ENCODE data around the gene CDC25B. TPM values are rescaled to one million over a fixed set of nuclear protein-coding genes. Genes with fewer than 3 reads are reported as not detected.

The CDC25B gene
- total and polyA plus RNA-seq, 10 of the 15 experiments (the other 5 are each of a cell fraction or from before 2014, with no cell fraction given): 4.6 to 58.8 (median 24.6) TPM

- TF ChIP-seq, protein P1, sequence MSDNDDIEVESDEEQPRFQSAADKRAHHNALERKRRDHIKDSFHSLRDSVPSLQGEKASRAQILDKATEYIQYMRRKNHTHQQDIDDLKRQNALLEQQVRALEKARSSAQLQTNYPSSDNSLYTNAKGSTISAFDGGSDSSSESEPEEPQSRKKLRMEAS (IDR thresholded peaks at IDR 0.05; ENCODE audit: low read depth, low read length): no peak
- no peak for TF ChIP-seq E2F4 (IDR thresholded peaks at IDR 0.05; ENCODE audit: low read depth, low read length)
- no peak for TF ChIP-seq BMI1 (IDR thresholded peaks at IDR 0.05; ENCODE audit: borderline replicate concordance)
- TF ChIP-seq SP1 (IDR thresholded peaks at IDR 0.05; ENCODE audit: low read depth, low read length): no peak
Measured at GRCh38 chr20:3755814-3756480, 40.2 kb upstream of the CDC25B start (continued).

DNA sequence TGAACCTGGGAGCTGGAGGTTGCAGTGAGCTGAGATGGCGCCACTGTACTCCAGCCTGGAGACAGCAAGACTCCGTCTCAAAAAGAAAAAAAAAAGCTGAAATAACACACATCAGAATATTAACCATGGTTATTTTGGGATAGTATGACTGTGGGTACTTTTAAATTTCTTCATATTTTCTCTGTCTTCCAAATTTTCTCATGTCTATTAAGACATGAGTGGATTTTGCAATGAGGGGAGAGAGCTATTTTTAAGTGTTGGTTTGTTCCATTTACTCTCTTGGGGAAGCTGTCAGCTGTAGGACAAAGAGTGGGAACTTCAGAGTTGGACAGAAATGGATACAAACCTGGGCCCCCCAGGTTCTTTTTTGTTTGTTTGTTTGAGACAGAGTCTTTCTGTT, 38.8 kb upstream of the CDC25B start:
- no peak overlapping the region for H3K27ac ChIP-seq (ENCODE audit: control insufficient read depth, insufficient read depth)
- H4K20me1 ChIP-seq (ENCODE audit: control insufficient read depth, insufficient read depth): no peaks in the 10 kb centered on the region
- 85% methylated on average over 2 of the region's 2 CpGs for WGBS (ENCODE audit: insufficient coverage, insufficient replicate concordance, low lambda C conversion rate, missing lambda C conversion rate)
- DNase-seq (ENCODE audit: low read depth, low spot score) (no peak), ATAC-seq (no peak), FAIRE-seq (no peak)
- no peaks in the 10 kb centered on the region for H3K9me3 ChIP-seq (replicated peaks; ENCODE audit: control insufficient read depth, insufficient read depth, low read length)
- ChIA-PET CTCF (interaction anchor here (0.5 to 3.3 kb wide), 10 partner anchors 10 to 1013 kb away, joined by 3 to 29 read pairs (median 4); partner anchors contain the start of genes ADISSP and SPEF1), SMC1A (ENCODE audit: uncharacterized antibody, unreplicated experiment) (interaction anchor here (0.6 to 2.0 kb wide), 2 partner anchors 9 to 18 kb away, joined by 4 to 6 read pairs; no protein-coding TSS in a partner anchor), POLR2A (interaction anchor here (1.0 kb wide), 1 partner anchor 21 kb away, joined by 3 read pairs; no protein-coding TSS in a partner anchor), RAD21 (ENCODE audit: unreplicated experiment) (interaction anchor here (0.6 to 1.2 kb wide), 2 partner anchors 11 to 265 kb away, joined by 3 to 7 read pairs; partner anchors contain the start of gene ADISSP)
- intact Hi-C loops (cut with micrococcal nuclease; ENCODE audit: unreplicated experiment) (no loop called here), in situ Hi-C loops (cut with MboI) (no loop called here)
- H3K4me3 ChIP-seq: no peak overlapping the region
- no peaks in the 10 kb centered on the region for H3K79me2 ChIP-seq (ENCODE audit: control insufficient read depth, insufficient read depth, low read length)
- H3K4me1 ChIP-seq (ENCODE audit: control insufficient read depth, insufficient read depth, low read length): peaks cover 5% of the 10 kb centered on the region; the same call in 1 of the 2 replicates
- H3K9ac ChIP-seq (ENCODE audit: control insufficient read depth, insufficient read depth, low read length): no peak overlapping the region
- BruUV-seq (replicated peaks): no TSS peak
- H3K27me3 ChIP-seq (replicated peaks in 1 of 2; ENCODE audit: control insufficient read depth in 2 of 2, insufficient read depth in 2 of 2, low read length in 1 of 2): no peaks in the 10 kb centered on the region
- no peak overlapping the region for H2AFZ ChIP-seq (ENCODE audit: control insufficient read depth, low read depth, low read length)
- peaks cover 0 to 2% of the 10 kb centered on the region in 2 experiments; a peak in 1 of 4 replicates for H3K36me3 ChIP-seq (ENCODE audit: control insufficient read depth in 2 of 2, insufficient read depth in 2 of 2, low read length in 1 of 2)
- no peak overlapping the region for H3K4me2 ChIP-seq (ENCODE audit: control insufficient read depth, insufficient read depth)
- TF ChIP-seq, protein P2, sequence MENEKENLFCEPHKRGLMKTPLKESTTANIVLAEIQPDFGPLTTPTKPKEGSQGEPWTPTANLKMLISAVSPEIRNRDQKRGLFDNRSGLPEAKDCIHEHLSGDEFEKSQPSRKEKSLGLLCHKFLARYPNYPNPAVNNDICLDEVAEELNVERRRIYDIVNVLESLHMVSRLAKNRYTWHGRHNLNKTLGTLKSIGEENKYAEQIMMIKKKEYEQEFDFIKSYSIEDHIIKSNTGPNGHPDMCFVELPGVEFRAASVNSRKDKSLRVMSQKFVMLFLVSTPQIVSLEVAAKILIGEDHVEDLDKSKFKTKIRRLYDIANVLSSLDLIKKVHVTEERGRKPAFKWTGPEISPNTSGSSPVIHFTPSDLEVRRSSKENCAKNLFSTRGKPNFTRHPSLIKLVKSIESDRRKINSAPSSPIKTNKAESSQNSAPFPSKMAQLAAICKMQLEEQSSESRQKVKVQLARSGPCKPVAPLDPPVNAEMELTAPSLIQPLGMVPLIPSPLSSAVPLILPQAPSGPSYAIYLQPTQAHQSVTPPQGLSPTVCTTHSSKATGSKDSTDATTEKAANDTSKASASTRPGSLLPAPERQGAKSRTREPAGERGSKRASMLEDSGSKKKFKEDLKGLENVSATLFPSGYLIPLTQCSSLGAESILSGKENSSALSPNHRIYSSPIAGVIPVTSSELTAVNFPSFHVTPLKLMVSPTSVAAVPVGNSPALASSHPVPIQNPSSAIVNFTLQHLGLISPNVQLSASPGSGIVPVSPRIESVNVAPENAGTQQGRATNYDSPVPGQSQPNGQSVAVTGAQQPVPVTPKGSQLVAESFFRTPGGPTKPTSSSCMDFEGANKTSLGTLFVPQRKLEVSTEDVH (IDR thresholded peaks at IDR 0.05; ENCODE audit: low read depth, partially characterized antibody): no peak
- no peak for TF ChIP-seq TBL1XR1 (IDR thresholded peaks at IDR 0.05; ENCODE audit: low read depth, low read length)
- TF ChIP-seq ELK1 (IDR thresholded peaks at IDR 0.05; ENCODE audit: low read depth, low read length): no peak
- TF ChIP-seq RB1 (IDR thresholded peaks at IDR 0.05; ENCODE audit: borderline replicate concordance): no peak
- no peak for TF ChIP-seq RBBP5 (conservative IDR thresholded peaks at IDR 0.05)
- no peak for TF ChIP-seq ZBTB40 (IDR thresholded peaks at IDR 0.05; ENCODE audit: borderline replicate concordance)
- no peak for TF ChIP-seq EP300 (IDR thresholded peaks at IDR 0.05; ENCODE audit: borderline replicate concordance in 1 of 2, control insufficient read depth in 1 of 2, low read depth in 2 of 2, low read length in 2 of 2)

Measured in GM12878 (cell line).